Thyroid gland (tissue), 4 donors: ENCODE data around the gene CEP57L1.

ENCODE experiments used
- CTCF ChIP-seq, 6 experiments: fragments of 200-600 bp in 3 of 6; fragments of 450-650 bp in 3 of 6; sonication (generic) in 3 of 6; IDR thresholded peaks; one replicate each; pipeline ENCODE4 v1.5.1; 2016 to 2019; ENCODE audit warnings: antibody characterized with exemption in 6 of 6, mild to moderate bottlenecking in 2 of 6, inconsistent platforms in 1 of 6, moderate library complexity in 1 of 6
- POLR2A ChIP-seq, 2 donors: fragments of 450-650 bp; IDR thresholded peaks; one replicate each; pipeline ENCODE4 v1.6.1; 2017; ENCODE audit warnings: antibody characterized with exemption in 2 of 2, mild to moderate bottlenecking in 2 of 2, moderate library complexity in 1 of 2

- TF ChIP-seq CTCF (IDR thresholded peaks at IDR 0.05): no peak
- no peak for TF ChIP-seq POLR2A (IDR thresholded peaks at IDR 0.05)
These were observed 34.7 kb upstream of the CEP57L1 start for GRCh38 chr6:109060571-109060970.
